Suprapubic skin (tissue), 4 donors: Measurements from ENCODE around the gene PRR11. TPM values are rescaled to one million over a fixed set of nuclear protein-coding genes. Genes with fewer than 3 reads are reported as not detected.

Experiments used
- DNase-seq, 2 donors: peaks; one replicate each; pipeline ENCODE4 v3.0.0-alpha.2; 2019; ENCODE audit warnings: low spot score in 2 of 2
- H3K27ac ChIP-seq: fragments of 200-600 bp; sonication (generic); one replicate; pipeline ENCODE4 v1.5.1; 2019
- H3K27me3 ChIP-seq: fragments of 200-600 bp; sonication (generic); one replicate; pipeline ENCODE4 v1.5.1; 2019
- H3K36me3 ChIP-seq: fragments of 200-600 bp; sonication (generic); one replicate; pipeline ENCODE4 v1.5.1; 2019
- H3K4me1 ChIP-seq: fragments of 200-600 bp; sonication (generic); one replicate; pipeline ENCODE4 v1.5.1; 2019
- H3K4me3 ChIP-seq: fragments of 200-600 bp; sonication (generic); one replicate; pipeline ENCODE4 v1.5.1; 2019; ENCODE audit warnings: mild to moderate bottlenecking
- H3K9me3 ChIP-seq: fragments of 200-600 bp; sonication (generic); one replicate; pipeline ENCODE4 v1.5.1; 2019
- CTCF ChIP-seq, 2 donors: fragments of 200-600 bp in 1 of 2; fragments of 450-650 bp in 1 of 2; sonication (generic) in 1 of 2; IDR thresholded peaks; one replicate each; pipeline ENCODE4 v1.5.1; 2016 to 2019; ENCODE audit warnings: antibody characterized with exemption in 2 of 2, mild to moderate bottlenecking in 1 of 2, moderate library complexity in 1 of 2
- EP300 ChIP-seq: sonication (generic); formaldehyde crosslinking; IDR thresholded peaks from one replicate; pipeline ENCODE4 v1.6.1; 2017; ENCODE audit warnings: antibody characterized with exemption
- POLR2A ChIP-seq, 2 donors: fragments of 450-650 bp; IDR thresholded peaks; one replicate each; pipeline ENCODE4 v1.6.1; 2017; ENCODE audit warnings: antibody characterized with exemption in 2 of 2, mild to moderate bottlenecking in 2 of 2, moderate library complexity in 2 of 2
- POLR2AphosphoS5 ChIP-seq, 3 donors: sonication (generic); formaldehyde crosslinking; IDR thresholded peaks; one replicate each; pipeline ENCODE4 v1.6.1; 2017; ENCODE audit warnings: antibody characterized with exemption in 3 of 3
- WGBS: methylation state at CpG from one replicate; pipeline ENCODE4 v1.1.5; 2018; 5-methylcytosine and 5-hydroxymethylcytosine counted together
- total RNA-seq, 4 donors: library from RNA; depleted of rRNA; stranded (reverse); fragments of >200 nt; gene quantifications; one replicate each; pipeline ENCODE4 v1.1.0, GENCODE V29; 2016

Gene PRR11
- total RNA-seq, 4 donors from 2014 or later, result 2.8 to 7.0 (median 4.4) TPM

DNA sequence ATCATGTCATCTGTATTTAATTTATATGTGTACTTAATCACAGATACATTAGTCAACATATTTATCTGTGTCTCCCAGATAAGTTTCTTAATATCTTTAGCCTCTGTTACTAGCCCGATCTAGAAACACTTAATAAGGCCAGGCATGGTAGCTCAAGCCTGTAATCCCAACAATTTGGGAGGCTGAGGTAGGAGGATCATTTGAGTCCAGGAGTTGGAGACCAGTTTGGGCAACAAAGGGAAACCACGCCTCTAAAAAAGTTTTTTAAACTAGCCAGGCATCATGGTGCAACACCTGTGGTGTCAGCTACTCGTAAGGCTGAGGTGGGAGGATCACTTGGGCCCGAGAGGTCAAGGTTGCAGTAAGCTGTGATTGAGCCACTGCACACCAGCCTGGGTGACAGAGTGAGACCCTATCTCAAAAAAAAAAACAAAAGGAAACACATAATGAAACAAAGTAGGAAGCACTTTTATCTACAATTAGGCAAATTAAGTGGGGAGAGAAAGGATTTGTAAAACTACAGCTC, 9.9 kb upstream of the PRR11 start:
- TF ChIP-seq POLR2AphosphoS5 (IDR thresholded peaks at IDR 0.05) (no peak), CTCF (IDR thresholded peaks at IDR 0.05) (no peak), EP300 (no peak), POLR2A (IDR thresholded peaks at IDR 0.05) (no peak)
- WGBS, result 95% methylated on average over 4 of the region's 4 CpGs
- Histone ChIP-seq H3K36me3 (no peaks in the 10 kb centered on the region), H3K4me1 (no peaks in the 10 kb centered on the region), H3K27ac (no peak overlapping the region), H3K4me3 (no peak overlapping the region), H3K27me3 (no peaks in the 10 kb centered on the region), H3K9me3 (no peaks in the 10 kb centered on the region)
- no peak for DNase-seq

GRCh38 chr17:59149051-59149450, 6.5 kb upstream of the PRR11 start:
- no peaks in the 10 kb centered on the region for H3K36me3 ChIP-seq
- no peak for DNase-seq
- no peaks in the 10 kb centered on the region for H3K27me3 ChIP-seq
- H3K27ac ChIP-seq, result no peak overlapping the region
- whole genome bisulfite sequencing, result 86% methylated on average over 2 of the region's 2 CpGs
- H3K4me3 ChIP-seq, result no peak overlapping the region
- no peaks in the 10 kb centered on the region for H3K9me3 ChIP-seq
- no peak for TF ChIP-seq EP300
- TF ChIP-seq POLR2A (IDR thresholded peaks at IDR 0.05), result no peak
- no peak for TF ChIP-seq CTCF (IDR thresholded peaks at IDR 0.05)
- no peak for TF ChIP-seq POLR2AphosphoS5 (IDR thresholded peaks at IDR 0.05)
- H3K4me1 ChIP-seq, result peaks cover 13% of the 10 kb centered on the region

DNA sequence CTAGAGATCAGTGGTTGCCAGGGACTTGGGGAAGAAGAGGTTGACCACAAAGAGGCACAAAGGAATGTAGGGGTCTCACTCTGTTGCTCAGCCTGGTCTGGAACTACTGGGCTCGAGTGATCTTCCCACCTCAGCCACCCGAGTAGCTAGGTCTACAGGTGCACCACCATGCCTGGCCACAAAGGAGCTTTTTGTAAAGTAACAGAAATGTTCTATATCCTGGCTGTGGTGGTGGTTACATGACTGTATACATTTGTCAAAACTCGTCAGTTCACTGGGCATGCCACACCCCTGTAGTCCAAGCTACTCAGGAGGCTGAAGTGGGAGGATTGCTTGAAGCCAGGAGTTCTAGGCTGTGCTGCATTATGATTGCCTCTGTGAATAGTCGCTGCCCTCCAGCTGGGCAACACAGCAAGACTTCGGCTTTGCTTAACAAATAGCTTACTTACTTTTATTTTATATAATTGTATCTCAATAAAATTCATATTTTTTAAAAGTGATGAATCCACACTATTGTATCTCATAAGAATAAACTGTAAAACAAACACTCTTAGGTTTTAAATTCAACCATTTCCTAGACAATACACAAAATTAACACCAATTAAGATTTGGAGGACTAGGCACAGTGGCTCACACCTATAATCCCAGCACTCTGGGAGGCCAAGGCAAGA, 5.6 kb upstream of the PRR11 start:
- DNase-seq, result no peak
- Histone ChIP-seq H3K27ac (no peak overlapping the region), H3K27me3 (no peaks in the 10 kb centered on the region), H3K36me3 (no peaks in the 10 kb centered on the region), H3K4me3 (no peak overlapping the region), H3K9me3 (no peaks in the 10 kb centered on the region), H3K4me1 (peaks cover 15% of the 10 kb centered on the region)
- no peak for TF ChIP-seq POLR2A (IDR thresholded peaks at IDR 0.05)
- no peak for TF ChIP-seq EP300
- TF ChIP-seq POLR2AphosphoS5 (IDR thresholded peaks at IDR 0.05), result no peak
- no peak for TF ChIP-seq CTCF (IDR thresholded peaks at IDR 0.05)
- 84% methylated on average over 5 of the region's 5 CpGs for WGBS

DNA sequence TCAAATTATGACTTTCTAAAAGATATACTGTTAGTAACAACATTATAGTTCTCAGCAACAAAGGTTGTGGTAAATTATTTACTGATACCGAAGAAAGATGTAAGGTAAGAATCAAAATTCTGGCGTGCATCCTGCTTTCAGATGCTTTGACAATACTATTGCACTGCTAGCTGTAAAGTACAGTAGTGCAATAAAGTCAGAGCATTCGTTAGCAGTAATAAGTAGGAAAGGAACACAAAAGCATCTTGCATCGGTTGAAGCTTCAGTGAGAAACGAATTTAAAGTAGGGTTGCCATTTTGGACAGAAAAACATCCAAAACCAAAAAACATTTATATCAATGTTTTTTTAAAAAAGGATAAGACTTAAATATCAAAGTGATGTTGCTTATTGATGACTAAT, 4.5 kb upstream of the PRR11 start:
- DNase-seq, result no peak
- WGBS, result 71% methylated on average over 5 of the region's 5 CpGs
- no peak for TF ChIP-seq POLR2A (IDR thresholded peaks at IDR 0.05)
- no peak for TF ChIP-seq CTCF (IDR thresholded peaks at IDR 0.05)
- TF ChIP-seq EP300, result no peak
- no peak for TF ChIP-seq POLR2AphosphoS5 (IDR thresholded peaks at IDR 0.05)
- Histone ChIP-seq H3K27me3 (no peaks in the 10 kb centered on the region), H3K4me1 (peaks cover 19% of the 10 kb centered on the region), H3K36me3 (no peaks in the 10 kb centered on the region), H3K27ac (no peak overlapping the region), H3K4me3 (no peak overlapping the region), H3K9me3 (no peaks in the 10 kb centered on the region)

- H3K9me3 ChIP-seq, result no peaks in the 10 kb centered on the region
- no peaks in the 10 kb centered on the region for H3K36me3 ChIP-seq
- H3K4me1 ChIP-seq, result peaks cover 24% of the 10 kb centered on the region
- H3K4me3 ChIP-seq, result no peak overlapping the region
- DNase-seq, result no peak
- TF ChIP-seq POLR2AphosphoS5 (IDR thresholded peaks at IDR 0.05) (no peak), EP300 (no peak), CTCF (IDR thresholded peaks at IDR 0.05) (no peak), POLR2A (IDR thresholded peaks at IDR 0.05) (no peak)
- H3K27ac ChIP-seq, result no peak overlapping the region
- no peaks in the 10 kb centered on the region for H3K27me3 ChIP-seq
- 90% methylated on average over 1 of the region's 1 CpG for WGBS
These were observed 4.0 kb upstream of the PRR11 start for GRCh38 chr17:59151591-59151990.
